Activated CD4-positive, alpha-beta T cell treated with anti-CD3 and anti-CD28 coated beads, Interleukin-2, amount 10 ng/mL, durations not matched to agents 24 days and 14 days (primary cell): ENCODE data around the gene SYNE3. TPM values are rescaled to one million over a fixed set of nuclear protein-coding genes. Genes with fewer than 3 reads are reported as not detected.

Experiments used
- DNase-seq: peaks from one replicate; pipeline ENCODE4 v3.0.0; 2022
- H3K27ac Mint-ChIP-seq: one replicate; pipeline ENCODE4 v1.8.0; 2022; ENCODE audit warnings: mild to moderate bottlenecking, mixed read lengths
- H3K27me3 Mint-ChIP-seq: one replicate; pipeline ENCODE4 v1.8.0; 2022; ENCODE audit warnings: mixed read lengths
- H3K36me3 Mint-ChIP-seq: one replicate; pipeline ENCODE4 v1.8.0; 2022; ENCODE audit warnings: low read depth, mild to moderate bottlenecking, mixed read lengths
- H3K4me1 Mint-ChIP-seq: one replicate; pipeline ENCODE4 v1.8.0; 2021; ENCODE audit warnings: mixed read lengths
- H3K4me3 Mint-ChIP-seq: one replicate; pipeline ENCODE4 v1.8.0; 2022; ENCODE audit warnings: mild to moderate bottlenecking, moderate library complexity, mixed read lengths
- H3K9me3 Mint-ChIP-seq: one replicate; pipeline ENCODE4 v1.8.0; 2021; ENCODE audit warnings: mixed read lengths
- intact Hi-C: fragments of 100-400 bp; cut with micrococcal nuclease; formaldehyde crosslinking; loops from one replicate; pipeline ENCODE4 v1.15.1; 2023
- total RNA-seq: library from RNA; stranded (reverse); gene quantifications from 2 replicates; pipeline ENCODE4 v1.2.3, GENCODE V29; 2022

Gene SYNE3
- total RNA-seq, 1 donor from 2014 or later = 46.3 TPM

DNA sequence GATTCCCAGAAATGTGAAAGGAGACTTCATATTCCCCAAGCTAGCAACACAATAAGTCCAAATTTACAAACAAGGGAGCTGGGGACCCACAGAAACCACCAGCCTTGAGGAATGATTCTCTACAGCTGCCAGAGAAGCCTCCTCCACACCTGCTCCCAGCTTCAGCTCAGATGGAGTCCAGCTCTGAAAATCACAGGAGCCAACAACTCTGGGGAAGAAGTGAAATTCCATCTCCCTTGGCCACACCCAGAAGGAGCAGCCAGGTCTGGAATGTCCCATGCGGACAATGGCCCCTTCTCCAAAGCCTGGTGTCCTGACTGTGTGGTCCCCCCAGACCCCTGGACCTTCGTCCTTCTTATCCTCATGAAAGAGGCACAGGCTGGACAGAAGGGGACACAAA is 45.4 kb downstream of the SYNE3 start:
- no peak overlapping the region for H3K4me3 Mint-ChIP-seq
- peak overlapping the region; percentile 29 for H3K27ac Mint-ChIP-seq
- H3K36me3 Mint-ChIP-seq = peaks cover 55% of the 10 kb centered on the region
- no peaks in the 10 kb centered on the region for H3K27me3 Mint-ChIP-seq
- peaks cover 10% of the 10 kb centered on the region for H3K4me1 Mint-ChIP-seq
- intact Hi-C loops = no loop called here
- no peaks in the 10 kb centered on the region for H3K9me3 Mint-ChIP-seq
- no peak for DNase-seq

GRCh38 chr14:95469134-95469481 is 47.3 kb downstream of the SYNE3 start:
- H3K36me3 Mint-ChIP-seq = peaks cover 62% of the 10 kb centered on the region
- no peak for DNase-seq
- H3K4me3 Mint-ChIP-seq = no peak overlapping the region
- H3K27me3 Mint-ChIP-seq = no peaks in the 10 kb centered on the region
- H3K9me3 Mint-ChIP-seq = no peaks in the 10 kb centered on the region
- intact Hi-C loops = no loop called here
- no peak overlapping the region for H3K27ac Mint-ChIP-seq
- peaks cover 26% of the 10 kb centered on the region for H3K4me1 Mint-ChIP-seq

DNA sequence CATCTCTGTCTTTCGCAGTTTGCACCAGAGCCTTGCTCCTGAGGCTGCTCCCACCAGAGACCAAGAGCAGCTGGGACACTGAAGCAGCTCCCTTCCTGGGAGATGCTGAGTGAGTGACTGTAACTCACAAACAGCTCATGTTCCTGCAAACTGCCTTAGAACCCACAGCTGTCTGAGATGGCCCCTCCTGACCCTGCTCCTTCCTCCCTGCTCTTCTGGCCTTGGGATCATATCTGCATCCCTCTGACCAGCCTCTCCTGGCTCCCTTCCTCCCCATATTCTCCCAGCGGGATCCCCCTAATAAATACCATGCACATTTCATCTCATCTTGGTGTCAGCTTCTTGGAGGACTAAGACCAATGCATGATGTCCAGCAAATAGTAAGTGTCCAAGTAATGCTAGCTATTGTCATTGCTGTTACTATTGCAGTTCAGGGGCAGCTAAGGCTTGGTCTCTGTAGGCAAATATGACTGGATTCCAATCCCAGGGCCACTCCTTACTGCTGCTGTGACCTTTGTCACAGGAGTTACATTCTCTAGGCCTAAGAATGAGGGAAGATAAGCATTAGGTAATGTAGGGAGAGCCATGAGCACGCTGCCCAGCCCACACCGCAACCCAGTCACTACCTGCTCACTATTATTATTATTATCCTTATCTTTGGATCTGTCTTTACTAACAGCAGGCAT is 47.9 kb downstream of the SYNE3 start:
- Mint-ChIP-seq H3K4me3 (no peak overlapping the region), H3K4me1 (peaks cover 31% of the 10 kb centered on the region), H3K9me3 (no peaks in the 10 kb centered on the region), H3K27ac (peak overlapping the region; percentile 2), H3K36me3 (peaks cover 60% of the 10 kb centered on the region), H3K27me3 (no peaks in the 10 kb centered on the region)
- intact Hi-C loops = no loop called here
- DNase-seq = no peak

GRCh38 chr14:95467657-95468056 is 48.8 kb downstream of the SYNE3 start:
- no peak for DNase-seq
- Mint-ChIP-seq H3K4me3 (no peak overlapping the region), H3K9me3 (no peaks in the 10 kb centered on the region), H3K27me3 (no peaks in the 10 kb centered on the region), H3K4me1 (peaks cover 38% of the 10 kb centered on the region), H3K27ac (no peak overlapping the region), H3K36me3 (peaks cover 54% of the 10 kb centered on the region)
- intact Hi-C loops = no loop called here

GRCh38 chr14:95467232-95467631 is 49.2 kb downstream of the SYNE3 start:
- H3K27me3 Mint-ChIP-seq = no peaks in the 10 kb centered on the region
- intact Hi-C loops = no loop called here
- peaks cover 41% of the 10 kb centered on the region for H3K4me1 Mint-ChIP-seq
- peaks cover 55% of the 10 kb centered on the region for H3K36me3 Mint-ChIP-seq
- H3K9me3 Mint-ChIP-seq = no peaks in the 10 kb centered on the region
- no peak overlapping the region for H3K27ac Mint-ChIP-seq
- DNase-seq = no peak
- H3K4me3 Mint-ChIP-seq = no peak overlapping the region

Other genes starting within 250 kb of the SYNE3 start
- gene CLMN, start 196.7 kb downstream of the SYNE3 start, total RNA-seq = 1.0 and 1.1 TPM in 2 replicates
- gene GLRX5, start 18.4 kb upstream of the SYNE3 start, total RNA-seq = 43.7 and 45.6 TPM in 2 replicates
- gene TCL1B, start 169.8 kb upstream of the SYNE3 start, total RNA-seq = not detected in 2 replicates
- not detected in 2 replicates for gene TCL1A, start 197.5 kb upstream of the SYNE3 start, total RNA-seq